NCI-H82 treated with DMSO at 0.1 percent for 48 hours (cell line): ENCODE results near the gene COL1A1.

ENCODE experiments used
- DNase-seq: peaks from one replicate; lab custom pipeline; 2025; ENCODE audit not compliant: unreplicated experiment; lab: John Stamatoyannopoulos, UW

COL1A1 gene

DNA sequence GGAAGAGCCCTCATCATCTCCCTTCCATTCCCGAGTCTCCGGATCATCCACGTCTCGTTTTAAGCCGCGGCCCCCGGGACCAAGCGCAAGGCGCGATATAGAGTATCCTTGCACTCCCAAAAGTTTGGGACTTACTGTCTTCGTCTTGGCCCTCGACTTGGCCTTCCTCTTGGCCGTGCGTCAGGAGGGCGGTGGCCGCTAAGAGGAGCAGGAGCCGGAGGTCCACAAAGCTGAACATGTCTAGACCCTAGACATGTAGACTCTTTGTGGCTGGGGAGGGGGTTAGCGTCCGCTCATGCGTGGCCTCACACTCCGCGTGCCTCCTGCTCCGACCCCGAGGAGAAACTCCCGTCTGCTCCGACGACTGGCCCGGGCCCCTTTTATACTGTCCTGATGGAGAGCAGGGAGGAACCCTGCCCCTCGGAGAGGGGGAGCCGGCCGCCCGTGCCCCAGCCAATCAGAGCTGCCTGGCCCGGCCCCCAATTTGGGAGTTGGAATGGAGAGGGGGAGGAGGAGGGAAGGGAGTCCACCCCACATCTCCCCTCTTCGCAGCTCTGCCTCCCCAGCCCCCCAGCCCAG, at the start of gene COL1A1:
Gene COL1A1, minus strand, starts transcription at position 356 of the 579 bp plus-strand sequence. Its CDS starts 118 bp downstream, at position 238.
- DNase-seq = no peak

DNA sequence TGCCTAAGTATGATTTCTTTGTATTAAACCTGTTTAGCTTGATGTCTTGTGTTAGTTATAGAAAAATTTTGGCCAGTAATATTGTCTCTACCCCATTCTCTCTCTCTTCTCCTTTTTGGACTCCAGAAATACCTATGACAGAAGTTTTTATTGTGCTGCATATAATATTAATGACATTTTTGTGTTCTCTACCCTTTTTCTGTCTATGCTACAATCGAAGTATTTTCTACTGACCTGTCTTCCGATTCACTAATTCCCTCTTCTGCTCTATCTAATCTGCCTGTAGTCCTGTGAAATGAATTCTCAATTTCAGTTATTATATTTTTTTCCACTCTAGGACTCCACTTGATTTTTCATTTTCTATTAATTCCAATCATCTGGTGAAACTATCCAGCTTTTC, 46.8 kb upstream of the COL1A1 start:
- no peak for DNase-seq

DNA sequence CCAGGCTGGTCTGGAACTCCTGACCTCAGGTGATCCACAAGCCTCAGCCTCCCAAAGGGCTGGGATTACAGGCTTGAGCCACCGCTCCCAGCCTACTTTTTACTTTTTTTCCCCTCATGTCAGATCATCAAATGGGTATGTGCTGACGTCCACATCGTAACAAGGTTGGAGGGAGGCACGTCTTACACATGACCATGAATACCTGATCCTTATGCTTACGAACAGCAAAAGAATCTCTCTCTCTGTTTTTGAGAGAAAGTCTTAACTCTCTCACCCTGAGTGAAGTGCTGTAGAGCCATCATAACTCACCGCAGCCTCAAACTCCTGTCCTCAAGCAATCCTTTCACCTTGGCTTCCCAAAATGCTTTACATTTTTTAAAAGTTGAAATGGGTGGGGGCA, 43.3 kb upstream of the COL1A1 start:
- no peak for DNase-seq

DNA sequence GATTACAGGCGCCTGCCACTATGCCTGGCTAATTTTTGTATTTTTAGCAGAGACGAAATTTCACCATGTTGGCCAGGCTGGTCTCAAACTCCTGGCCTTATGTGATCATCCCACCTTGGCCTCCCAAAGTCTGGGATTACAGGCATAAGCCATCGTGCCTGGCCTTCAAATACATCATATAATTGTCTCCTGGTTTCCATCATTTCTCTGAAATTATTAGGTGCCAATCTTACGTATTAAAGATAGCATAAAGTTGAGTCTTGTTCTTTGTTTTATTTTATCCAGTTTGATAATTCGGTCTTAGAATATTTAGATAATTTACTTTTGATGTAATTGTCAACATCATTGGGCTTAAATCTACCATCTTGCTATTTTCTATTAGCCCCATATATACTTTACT, 40.0 kb upstream of the COL1A1 start:
- DNase-seq = no peak

DNA sequence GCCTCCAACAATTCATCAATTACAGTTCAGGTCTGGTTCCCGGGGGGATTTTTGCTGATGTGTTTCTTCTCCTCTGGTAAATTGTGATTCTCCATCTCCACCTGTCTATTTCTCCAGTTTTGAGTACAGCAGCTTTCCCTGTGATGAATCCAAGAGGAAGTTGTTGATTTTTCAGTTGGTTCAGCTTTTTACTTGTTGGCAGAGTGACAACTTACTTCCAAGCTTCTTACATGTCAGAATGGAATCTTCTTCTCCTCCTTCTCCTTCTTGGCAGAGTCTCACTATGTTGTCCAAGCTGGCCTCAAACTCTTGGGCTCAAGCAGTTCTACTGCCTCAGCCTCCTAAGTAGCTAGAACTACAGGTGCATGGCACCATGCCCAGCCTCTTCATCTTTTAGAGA, 39.4 kb upstream of the COL1A1 start:
- DNase-seq = no peak

DNA sequence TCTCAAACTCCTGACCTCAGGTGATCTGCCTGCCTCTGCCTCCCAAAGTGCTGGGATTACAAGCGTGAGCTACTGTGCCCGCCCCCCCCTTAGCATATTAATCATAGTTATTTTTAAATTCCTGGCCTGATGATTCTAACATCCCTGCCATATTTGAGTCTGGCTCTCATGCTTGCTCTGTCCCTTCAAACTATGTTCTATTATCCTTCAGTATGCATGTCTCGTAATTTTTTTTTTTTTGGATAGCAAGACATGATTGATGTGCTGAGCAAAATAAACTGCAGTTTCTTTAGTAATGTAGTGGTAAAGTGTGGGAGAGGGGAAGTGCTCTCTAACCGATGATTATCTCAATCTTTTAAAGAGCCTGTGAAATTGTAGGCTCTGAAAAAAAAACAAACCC, 38.5 kb upstream of the COL1A1 start:
- DNase-seq = no peak

DNA sequence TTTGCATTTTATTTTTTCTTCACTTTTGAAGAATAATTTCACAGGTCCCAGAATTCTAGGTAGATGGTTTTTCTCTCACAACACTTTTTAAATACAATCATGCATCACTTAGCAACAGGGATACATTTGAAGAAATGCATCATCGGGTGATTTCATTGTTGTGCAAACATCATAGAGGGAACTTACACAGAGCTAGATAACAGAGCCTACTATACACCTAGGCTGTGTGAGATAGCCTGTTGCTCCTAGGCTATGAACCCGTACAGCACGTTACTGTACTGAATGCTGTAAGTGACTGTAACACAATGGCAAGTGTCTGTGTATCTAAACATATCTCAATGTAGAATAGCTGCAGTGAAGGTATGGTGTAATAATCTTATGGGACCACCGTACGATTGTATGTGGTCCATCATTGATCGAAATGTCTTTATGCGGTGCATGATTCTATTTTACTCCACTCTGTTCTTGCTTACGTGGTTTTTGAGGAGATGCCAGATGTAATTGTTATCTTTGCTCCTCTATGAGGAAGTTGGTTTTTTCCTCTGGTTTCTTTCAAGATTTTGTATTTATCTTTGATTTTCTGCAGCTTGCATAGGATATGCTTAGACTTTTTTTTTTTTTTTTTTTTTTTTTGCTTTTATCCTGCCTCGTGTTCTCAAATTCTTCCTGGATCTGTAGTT, 37.3 kb upstream of the COL1A1 start:
- DNase-seq = no peak

DNA sequence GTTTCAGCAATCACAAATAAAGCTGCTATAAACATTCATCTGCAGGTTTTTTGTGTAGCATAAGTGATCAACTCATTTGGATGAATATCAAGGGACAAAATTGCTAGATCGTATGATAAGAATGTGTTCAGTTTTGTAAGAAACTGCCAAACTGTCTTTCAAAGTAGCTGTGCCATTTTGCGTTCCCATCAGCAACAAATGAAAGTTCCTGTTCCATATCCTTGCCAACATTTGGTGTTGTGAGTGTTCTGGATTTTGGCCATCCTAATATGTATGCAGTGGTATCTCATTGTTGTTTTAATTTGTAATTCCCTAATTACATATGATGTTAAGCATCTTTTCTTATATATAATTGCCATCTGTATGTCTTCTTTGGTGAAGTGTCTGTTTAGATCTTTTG, 36.5 kb upstream of the COL1A1 start:
- no peak for DNase-seq

DNA sequence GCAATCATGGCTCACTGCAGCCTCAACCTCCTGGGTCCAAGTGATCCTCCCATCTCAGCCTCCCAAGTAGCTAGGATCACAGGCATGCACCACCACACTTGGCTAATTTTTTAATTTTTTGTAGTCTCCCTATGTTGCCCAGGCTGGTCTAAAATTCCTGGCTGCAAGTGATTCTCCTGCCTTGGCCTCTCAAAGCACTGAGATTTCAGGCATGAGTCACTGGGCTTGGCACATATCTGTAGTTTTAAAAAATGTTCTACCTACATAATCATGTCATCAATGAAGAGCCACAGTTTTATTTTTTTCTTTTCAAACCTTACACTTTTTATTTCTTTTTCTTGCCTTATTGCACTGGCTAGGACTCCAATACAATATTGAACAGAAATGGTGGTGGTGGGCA, 33.1 kb upstream of the COL1A1 start:
- DNase-seq = no peak

DNA sequence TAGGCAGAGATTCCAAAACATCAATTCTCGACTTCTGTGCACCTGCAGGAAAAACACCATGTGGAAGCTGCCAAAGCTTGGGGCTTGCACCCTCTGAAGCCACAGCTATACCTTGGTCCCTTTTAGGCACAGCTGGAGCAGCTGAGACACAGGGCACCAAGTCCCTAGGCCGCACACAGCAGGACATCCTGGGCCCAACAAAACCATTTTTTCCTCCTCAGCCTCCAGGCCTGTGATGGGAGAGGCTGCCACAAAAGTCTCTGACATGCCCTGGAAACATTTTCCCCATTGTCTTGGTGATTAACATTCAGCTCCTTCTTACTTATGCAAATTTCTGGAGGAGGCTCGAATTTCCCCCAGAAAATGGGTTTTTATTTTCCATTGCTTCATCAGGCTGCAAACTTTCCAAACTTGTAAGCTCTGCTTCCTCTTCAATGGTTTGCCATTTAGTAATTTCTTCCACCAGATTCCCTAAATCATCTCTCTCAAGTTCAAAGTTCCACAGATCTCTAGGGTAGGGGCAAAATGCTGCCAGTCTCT, 24.3 kb upstream of the COL1A1 start:
- DNase-seq = no peak

DNA sequence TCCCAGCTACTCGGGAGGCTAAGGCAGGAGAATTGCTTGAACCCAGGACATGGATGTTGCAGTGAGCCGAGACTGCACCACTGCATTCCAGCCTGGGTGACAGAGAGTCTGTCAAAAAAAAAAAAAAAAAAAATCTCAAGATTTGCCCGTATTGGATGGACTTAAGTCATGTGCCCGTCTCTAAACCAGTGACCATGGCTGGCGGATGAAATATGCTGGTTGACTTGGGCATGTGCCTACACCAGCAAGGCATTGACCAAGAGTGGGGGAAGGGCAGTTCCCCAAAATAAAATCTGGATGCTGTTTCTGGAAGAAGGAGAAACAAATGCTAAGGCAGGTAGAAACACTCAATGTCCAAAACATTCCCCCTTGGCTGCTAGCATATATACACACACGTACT, 21.5 kb upstream of the COL1A1 start:
- DNase-seq = no peak

DNA sequence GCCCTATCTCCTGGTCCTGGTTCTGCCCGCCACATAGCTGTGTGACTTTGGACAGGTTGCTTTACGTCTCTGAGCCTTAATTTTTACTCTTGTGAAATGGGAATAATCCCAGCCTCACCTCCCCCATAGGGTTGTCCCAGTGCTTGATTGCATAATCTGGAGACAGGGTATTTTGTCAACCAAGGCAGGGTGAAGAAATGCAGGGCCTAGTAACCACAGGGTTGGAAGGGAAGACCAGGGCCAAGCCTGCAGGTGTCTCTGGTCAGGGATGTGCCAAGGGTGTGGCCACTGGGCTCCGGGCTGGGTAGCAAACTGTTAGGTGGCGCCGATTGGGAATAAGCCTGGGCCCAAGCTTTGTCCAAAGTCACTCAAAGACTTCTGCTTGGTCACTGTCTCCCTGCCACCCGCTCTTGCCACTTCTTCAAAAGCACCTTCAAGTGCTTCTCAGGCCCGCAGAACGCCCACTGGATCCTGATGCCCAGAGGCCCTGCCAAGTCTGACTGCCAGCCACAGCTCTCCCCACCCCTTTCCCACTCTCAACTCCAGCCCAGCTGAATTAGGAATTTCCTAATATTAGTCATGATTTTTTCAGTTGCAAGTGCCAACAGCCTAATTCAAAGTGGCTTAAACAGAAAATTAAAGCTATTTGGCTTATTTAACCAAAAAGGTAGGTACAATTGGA, 20.6 kb upstream of the COL1A1 start:
- no peak for DNase-seq

DNA sequence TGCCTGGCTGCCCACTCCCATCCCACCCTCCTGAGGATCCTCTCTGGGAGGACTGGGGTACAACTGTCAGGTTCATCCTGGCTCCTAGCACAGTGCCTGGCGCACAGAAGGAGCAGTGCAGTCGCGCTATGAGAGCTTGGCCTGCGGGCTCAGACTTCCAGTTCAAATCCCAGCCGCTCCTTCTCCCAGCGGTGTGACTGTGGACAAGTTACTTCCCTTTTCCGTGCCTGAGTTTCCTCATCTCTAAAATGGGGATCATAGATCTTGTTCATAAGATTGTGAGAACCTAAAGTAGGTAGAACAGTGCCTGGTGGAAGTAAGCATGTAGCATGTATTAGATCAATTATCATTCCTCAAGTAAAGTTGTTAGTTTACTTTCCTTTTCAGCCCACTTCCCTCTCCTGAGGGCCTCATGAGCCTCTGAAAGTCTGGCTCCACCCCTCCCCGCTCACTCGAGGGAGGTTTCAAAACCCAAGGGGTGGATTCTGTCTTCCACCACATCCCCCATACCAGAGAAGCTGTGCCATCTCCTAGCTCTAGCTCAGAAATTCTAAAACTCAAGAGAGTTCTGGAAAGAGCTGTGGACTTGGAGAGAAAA, 19.9 kb upstream of the COL1A1 start:
- no peak for DNase-seq

DNA sequence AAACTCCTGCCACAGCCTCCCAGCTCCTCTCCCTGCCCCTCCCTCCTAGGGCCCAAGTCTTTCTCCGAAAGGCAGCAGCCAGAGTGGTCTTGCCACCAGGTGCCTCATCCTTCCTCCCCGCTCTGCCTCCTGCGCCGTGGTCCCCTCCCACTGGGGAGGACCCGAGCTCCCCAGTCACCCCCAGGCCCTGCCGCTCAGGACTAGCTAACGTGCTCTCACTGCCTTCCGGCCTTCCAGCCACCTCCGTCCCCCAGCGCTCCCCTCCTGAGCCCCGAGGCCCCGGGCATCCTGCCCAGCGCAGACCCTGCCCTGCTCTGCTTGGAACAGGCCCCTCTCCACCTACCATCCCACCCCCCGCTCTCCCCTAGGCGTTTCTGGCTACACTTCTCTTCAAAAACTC, 19.4 kb upstream of the COL1A1 start:
- no peak for DNase-seq

DNA sequence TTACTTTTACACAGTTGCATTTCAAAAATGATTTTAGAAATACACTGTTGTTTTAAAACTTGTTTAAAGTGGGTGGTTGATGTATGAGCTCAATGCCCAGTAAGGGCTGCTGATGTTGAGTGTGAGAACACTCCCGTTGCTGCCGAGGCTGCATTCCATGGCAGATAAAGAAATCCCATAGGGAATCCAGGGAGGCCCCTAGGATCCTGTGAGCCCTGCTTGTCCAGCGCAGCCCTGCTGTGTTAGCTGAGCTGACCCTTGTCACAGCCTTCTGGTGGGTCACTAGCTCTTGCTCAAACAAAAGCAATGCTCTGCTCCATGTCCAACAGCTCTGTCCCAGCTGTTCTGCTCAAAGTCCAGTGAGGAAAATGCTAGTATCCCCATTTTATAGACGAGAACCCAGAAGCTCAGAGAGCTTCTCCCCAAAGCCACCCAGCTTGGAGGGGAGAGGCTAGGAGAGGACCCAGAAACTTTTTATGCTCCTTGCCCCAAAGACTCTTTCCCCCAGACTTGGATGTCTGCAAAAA, 18.6 kb upstream of the COL1A1 start:
- DNase-seq = no peak

DNA sequence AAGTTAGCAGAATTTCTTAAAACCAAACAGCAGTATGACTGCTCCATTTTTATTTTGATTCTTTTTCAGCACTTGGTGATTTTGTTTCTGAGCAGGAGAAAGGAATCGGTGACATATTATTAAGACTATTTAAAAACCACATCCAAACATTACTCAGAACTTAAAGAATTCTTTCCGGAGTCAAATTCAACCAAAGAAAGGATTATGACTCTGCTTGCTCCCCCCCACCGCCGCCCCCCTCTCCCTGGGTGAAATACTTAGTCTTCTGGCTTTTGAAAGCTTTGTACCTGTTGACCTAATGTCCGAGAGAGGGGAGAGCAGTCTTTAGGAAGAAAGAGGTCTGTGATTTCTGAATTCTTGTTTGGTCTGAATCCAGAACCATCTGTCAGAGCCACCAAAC, 17.9 kb upstream of the COL1A1 start:
- no peak for DNase-seq

DNA sequence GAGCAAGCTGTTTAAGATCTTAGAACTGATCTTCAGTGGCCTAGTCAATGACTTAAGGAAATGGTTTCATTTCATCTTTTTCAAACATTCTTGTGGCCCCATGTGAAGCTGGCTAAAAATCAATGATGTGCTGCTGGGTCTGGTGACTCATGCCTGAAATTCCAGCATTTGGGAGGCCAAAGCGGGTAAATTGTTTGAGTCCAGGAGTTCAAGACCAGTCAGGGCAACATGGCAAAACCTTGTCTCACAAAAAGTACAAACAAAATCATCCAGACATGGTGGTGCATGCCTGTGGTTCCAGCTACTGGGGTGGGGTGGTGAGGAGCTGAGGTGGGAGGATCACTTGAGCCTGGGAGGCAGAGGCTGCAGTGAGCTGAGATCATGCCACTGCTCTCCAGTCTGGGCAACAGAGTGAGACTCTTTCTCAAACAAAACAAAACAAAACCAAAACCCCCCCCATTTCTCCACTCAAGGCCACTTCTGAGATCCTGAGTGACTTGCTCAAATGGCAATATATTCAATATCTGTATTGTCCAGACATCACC, 17.4 kb upstream of the COL1A1 start:
- no peak for DNase-seq

DNA sequence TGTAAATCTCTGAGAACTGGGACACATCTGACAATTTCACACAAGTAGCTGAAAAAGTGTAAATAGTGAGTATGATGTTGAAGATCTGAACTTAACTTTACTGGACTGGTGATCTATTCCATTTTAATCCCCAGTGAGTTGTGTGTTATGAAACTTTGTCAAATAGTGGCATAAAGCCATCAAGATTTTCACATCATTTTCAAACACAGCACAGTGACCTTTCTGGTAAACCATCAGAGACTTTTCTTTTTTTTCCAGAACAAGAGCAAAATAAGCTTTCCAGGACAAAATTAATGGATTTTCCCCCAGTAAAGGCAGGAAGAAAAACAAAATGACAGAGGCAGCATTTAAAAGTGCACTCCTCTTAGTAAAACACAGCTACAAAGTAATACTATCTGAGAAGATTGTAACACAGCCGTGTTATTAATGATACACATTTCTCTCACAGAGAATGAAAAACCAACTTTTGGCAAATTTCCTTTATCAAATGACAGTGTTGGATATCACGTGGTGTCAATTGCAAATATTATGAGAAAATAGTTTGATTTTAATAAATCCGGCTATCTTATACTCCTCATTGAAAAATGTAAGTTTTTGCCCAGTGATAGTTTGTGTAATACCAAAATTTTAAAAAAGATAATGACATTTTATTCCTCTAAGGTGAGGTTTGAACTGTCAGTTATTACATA, 16.8 kb upstream of the COL1A1 start:
- no peak for DNase-seq

DNA sequence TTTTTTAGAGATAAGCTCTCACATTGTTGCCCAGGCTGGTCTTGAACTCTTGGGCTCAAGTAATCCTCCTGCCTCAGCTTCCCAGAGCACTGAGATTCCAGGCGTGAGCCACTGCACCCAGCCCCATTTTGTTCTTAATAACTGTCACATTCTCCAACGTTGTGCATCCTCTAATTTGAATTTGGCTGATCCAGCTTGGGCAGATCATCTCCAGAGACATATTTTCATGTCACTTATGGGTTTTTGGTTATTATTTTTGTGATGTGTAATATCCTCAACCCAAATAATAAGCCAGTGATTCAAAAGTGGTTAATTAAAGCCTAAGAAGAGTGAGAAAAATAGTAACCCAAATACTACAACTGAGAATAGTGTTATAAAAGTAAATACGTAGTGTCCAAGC, 16.2 kb upstream of the COL1A1 start:
- DNase-seq = no peak

DNA sequence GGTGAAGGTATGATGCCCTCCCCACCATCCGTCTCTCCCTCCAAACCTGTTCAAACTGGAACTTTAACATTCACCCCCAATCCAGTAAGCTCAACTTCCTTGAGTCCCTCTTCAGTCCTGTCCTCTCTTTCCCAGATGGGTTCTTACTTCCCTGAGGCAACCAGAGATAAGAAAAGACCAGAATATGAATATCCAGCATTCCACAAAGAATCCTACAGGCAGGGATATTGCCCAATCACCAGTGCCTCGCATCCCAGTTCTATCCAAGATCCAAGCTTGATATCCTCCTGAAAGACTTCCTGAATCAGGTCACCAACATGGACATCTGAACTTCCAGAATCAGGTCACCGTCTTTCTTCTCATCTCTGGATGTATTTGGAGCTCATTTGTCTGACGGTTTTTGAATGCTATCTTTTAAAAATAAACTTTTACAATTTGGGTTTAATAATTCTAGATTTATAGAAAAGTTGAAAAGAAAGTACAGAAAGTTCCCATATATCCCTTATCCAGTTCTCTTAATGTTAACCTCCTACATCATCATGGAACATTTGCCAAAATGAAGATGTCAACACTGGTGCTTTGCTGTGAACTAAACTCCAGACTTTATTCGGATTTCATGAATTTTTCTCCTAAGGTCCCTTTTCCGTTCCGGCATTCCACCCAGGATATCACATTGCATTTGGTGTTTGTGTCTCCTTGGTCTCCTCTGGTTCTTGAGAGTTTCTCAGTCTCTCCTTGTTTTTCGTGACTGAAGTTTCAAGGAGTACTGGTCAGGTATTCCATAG, 13.7 kb upstream of the COL1A1 start:
- DNase-seq = no peak
